ENCODE data around the gene PLPPR1. TPM values are rescaled to one million over a fixed set of nuclear protein-coding genes. Genes with fewer than 3 reads are reported as not detected.

PLPPR1 gene
- total and polyA plus RNA-seq, 2 donors (not counting 1 experiment from before 2014, with no cell fraction given): not detected

- no peaks in the 10 kb centered on the region for H4K20me1 ChIP-seq (ENCODE audit: control insufficient read depth, extremely low read depth, insufficient read depth, low read length)
- no peaks in the 10 kb centered on the region for H3K79me2 ChIP-seq (ENCODE audit: control insufficient read depth, insufficient read depth, low read length)
- H3K27ac ChIP-seq (ENCODE audit: insufficient read depth, low read length): no peak overlapping the region
- no peak overlapping the region for H3K4me2 ChIP-seq (ENCODE audit: extremely low read depth, insufficient read depth, low read length)
- H3K4me1 ChIP-seq (ENCODE audit: control insufficient read depth, extremely low read depth, insufficient read depth, low read length): no peaks in the 10 kb centered on the region
- H3K9ac ChIP-seq (ENCODE audit: insufficient read depth, low read length): no peak overlapping the region
- H3K9me3 ChIP-seq (ENCODE audit: control insufficient read depth, insufficient read depth, low read depth, low read length): no peaks in the 10 kb centered on the region
- H2AFZ ChIP-seq (ENCODE audit: low read length): no peak overlapping the region
- TF ChIP-seq EZH2 (IDR thresholded peaks at IDR 0.05; ENCODE audit: low read length, missing control alignments): no peak
- H3K27me3 ChIP-seq (ENCODE audit: control insufficient read depth, insufficient read depth, low read length): no peaks in the 10 kb centered on the region
- no peak overlapping the region for H3K4me3 ChIP-seq (replicated peaks in 1 of 4; ENCODE audit: control extremely low read depth in 1 of 4, insufficient read depth in 1 of 4, low read depth in 3 of 4, low read length in 4 of 4)
- H3K36me3 ChIP-seq (ENCODE audit: control insufficient read depth, insufficient read depth, low read length): no peaks in the 10 kb centered on the region
- no peak for DNase-seq (ENCODE audit: low read depth in 2 of 2)
Measured at GRCh38 chr9:101268426-101268825, 239.9 kb downstream of the PLPPR1 start.

- H2AFZ ChIP-seq (ENCODE audit: low read length): no peak overlapping the region
- no peak overlapping the region for H3K4me2 ChIP-seq (ENCODE audit: extremely low read depth, insufficient read depth, low read length)
- no peaks in the 10 kb centered on the region for H3K27me3 ChIP-seq (ENCODE audit: control insufficient read depth, insufficient read depth, low read length)
- H3K36me3 ChIP-seq (ENCODE audit: control insufficient read depth, insufficient read depth, low read length): no peaks in the 10 kb centered on the region
- no peak for TF ChIP-seq EZH2 (IDR thresholded peaks at IDR 0.05; ENCODE audit: low read length, missing control alignments)
- TF ChIP-seq CTCF (conservative IDR thresholded peaks at IDR 0.05 in 1 of 2, IDR thresholded peaks at IDR 0.05 in 1 of 2; ENCODE audit: low read depth in 1 of 2, low read length in 2 of 2): no peak
- no peaks in the 10 kb centered on the region for H4K20me1 ChIP-seq (ENCODE audit: control insufficient read depth, extremely low read depth, insufficient read depth, low read length)
- no peak for DNase-seq (ENCODE audit: low read depth in 2 of 2)
- no peak overlapping the region for H3K4me3 ChIP-seq (replicated peaks in 1 of 4; ENCODE audit: control extremely low read depth in 1 of 4, insufficient read depth in 1 of 4, low read depth in 3 of 4, low read length in 4 of 4)
- H3K9me3 ChIP-seq (ENCODE audit: control insufficient read depth, insufficient read depth, low read depth, low read length): no peaks in the 10 kb centered on the region
- no peaks in the 10 kb centered on the region for H3K4me1 ChIP-seq (ENCODE audit: control insufficient read depth, extremely low read depth, insufficient read depth, low read length)
- no peak overlapping the region for H3K9ac ChIP-seq (ENCODE audit: insufficient read depth, low read length)
- H3K27ac ChIP-seq (ENCODE audit: insufficient read depth, low read length): no peak overlapping the region
- H3K79me2 ChIP-seq (ENCODE audit: control insufficient read depth, insufficient read depth, low read length): no peaks in the 10 kb centered on the region
Measured at GRCh38 chr9:101269591-101270283, 241.2 kb downstream of the PLPPR1 start.

GRCh38 chr9:101270302-101270701 lies 241.8 kb downstream of the PLPPR1 start:
- H3K9me3 ChIP-seq (ENCODE audit: control insufficient read depth, insufficient read depth, low read depth, low read length): no peaks in the 10 kb centered on the region
- H3K36me3 ChIP-seq (ENCODE audit: control insufficient read depth, insufficient read depth, low read length): no peaks in the 10 kb centered on the region
- H3K27ac ChIP-seq (ENCODE audit: insufficient read depth, low read length): no peak overlapping the region
- no peaks in the 10 kb centered on the region for H3K79me2 ChIP-seq (ENCODE audit: control insufficient read depth, insufficient read depth, low read length)
- H3K9ac ChIP-seq (ENCODE audit: insufficient read depth, low read length): no peak overlapping the region
- H3K4me2 ChIP-seq (ENCODE audit: extremely low read depth, insufficient read depth, low read length): no peak overlapping the region
- H3K4me3 ChIP-seq (replicated peaks in 1 of 4; ENCODE audit: control extremely low read depth in 1 of 4, insufficient read depth in 1 of 4, low read depth in 3 of 4, low read length in 4 of 4): no peak overlapping the region
- no peak overlapping the region for H2AFZ ChIP-seq (ENCODE audit: low read length)
- no peaks in the 10 kb centered on the region for H3K27me3 ChIP-seq (ENCODE audit: control insufficient read depth, insufficient read depth, low read length)
- no peaks in the 10 kb centered on the region for H3K4me1 ChIP-seq (ENCODE audit: control insufficient read depth, extremely low read depth, insufficient read depth, low read length)
- H4K20me1 ChIP-seq (ENCODE audit: control insufficient read depth, extremely low read depth, insufficient read depth, low read length): no peaks in the 10 kb centered on the region
- TF ChIP-seq EZH2 (IDR thresholded peaks at IDR 0.05; ENCODE audit: low read length, missing control alignments) (no peak), CTCF (conservative IDR thresholded peaks at IDR 0.05 in 1 of 2, IDR thresholded peaks at IDR 0.05 in 1 of 2; ENCODE audit: low read depth in 1 of 2, low read length in 2 of 2) (no peak)
- no peak for DNase-seq (ENCODE audit: low read depth in 2 of 2)
